HepG2 (cell line): Measurements from ENCODE around the gene ELAVL3. TPM values are rescaled to one million over a fixed set of nuclear protein-coding genes. Genes with fewer than 3 reads are reported as not detected.

Experiments used
- ATAC-seq: fragments of 200-7000 bp; cut with Tn5 transposase; 3 replicates; pipeline ENCODE4 v1.9.1; 2020; ENCODE audit warnings: mild to moderate bottlenecking, moderate library complexity
- BruUV-seq: library from RNA; stranded (reverse); fragments of 400-500 nt; replicated peaks from 2 replicates; lab custom pipeline; 2021; lab: Mats Ljungman, UMichigan
- CTCF ChIA-PET: fragments of 300-600 bp; formaldehyde crosslinking; extraction: SDS; loops from one replicate; lab custom pipeline; 2021; ENCODE audit warnings: low total read pairs, inconsistent platforms, low intra/inter-chr PET ratio; lab: Yijun Ruan, JAX
- POLR2A ChIA-PET: fragments of 350-600 bp; sonication (Branson Sonifier 250); formaldehyde crosslinking; loops from one replicate; lab custom pipeline; 2020; ENCODE audit warnings: antibody characterized with exemption, inconsistent platforms; lab: Yijun Ruan, JAX
- DNase-seq: peaks from one replicate; pipeline ENCODE4 v3.0.0-alpha.2; 2015; ENCODE audit warnings: low spot score
- FAIRE-seq: peaks from 3 replicates; lab custom pipeline; 2011; peaks lifted over from hg19 to GRCh38; lab: Jason Lieb, UNC
- H2AFZ ChIP-seq: one replicate; pipeline ENCODE4 v1.6.1; 2011; ENCODE audit warnings: low read length, inconsistent platforms
- H3K27ac ChIP-seq: fragments of 300-600 bp; 3 replicates; pipeline ENCODE4 v1.8.0; 2011; ENCODE audit warnings: mixed run types, mild to moderate bottlenecking, mixed read lengths, low read length, inconsistent platforms; ENCODE audit not compliant: insufficient read depth; ENCODE audit errors: extremely low read length
- H3K27me3 ChIP-seq, 2 experiments: fragments of 200-600 bp in 1 of 2; 2 replicates in 1 of 2; 3 replicates in 1 of 2; pipeline versions ENCODE4 v1.6.0 to v1.8.0; 2011; ENCODE audit warnings: low read length in 2 of 2, mild to moderate bottlenecking in 2 of 2, moderate library complexity in 2 of 2, inconsistent platforms in 1 of 2; ENCODE audit not compliant: insufficient read depth in 2 of 2, control insufficient read depth in 1 of 2
- H3K36me3 ChIP-seq, 2 experiments: fragments of 200-600 bp in 1 of 2; replicated peaks in 1 of 2; 2 replicates in 1 of 2; 3 replicates in 1 of 2; pipeline versions ENCODE4 v1.5.1 to v1.8.0; 2011; ENCODE audit warnings: low read length in 2 of 2, inconsistent platforms in 1 of 2; ENCODE audit not compliant: insufficient read depth in 2 of 2, control insufficient read depth in 1 of 2
- H3K4me1 ChIP-seq: 2 replicates; pipeline ENCODE4 v1.5.1; 2012; ENCODE audit warnings: low read length, inconsistent platforms; ENCODE audit not compliant: insufficient read depth
- H3K4me2 ChIP-seq: 2 replicates; pipeline ENCODE4 v1.6.0; 2011; ENCODE audit warnings: low read depth, low read length, inconsistent platforms
- H3K4me3 ChIP-seq, 3 experiments: fragments of 200-600 bp in 1 of 3; sonication (generic), shearing (Covaris generic) in 1 of 3; replicated peaks in 1 of 3; 2 replicates each; pipeline ENCODE4 v1.5.1; 2011 to 2016; ENCODE audit warnings: low read length in 3 of 3, inconsistent platforms in 2 of 3, low read depth in 2 of 3, mild to moderate bottlenecking in 2 of 3, control low read depth in 1 of 3, mixed read lengths in 1 of 3; ENCODE audit not compliant: insufficient read depth in 1 of 3
- H3K79me2 ChIP-seq: one replicate; pipeline ENCODE4 v1.6.1; 2011; ENCODE audit warnings: low read length, inconsistent platforms; ENCODE audit not compliant: insufficient read depth
- H3K9ac ChIP-seq: 2 replicates; pipeline ENCODE4 v1.6.0; 2011; ENCODE audit warnings: mild to moderate bottlenecking, low read depth, low read length, inconsistent platforms; ENCODE audit not compliant: insufficient read depth
- H3K9me3 ChIP-seq: 2 replicates; pipeline ENCODE4 v1.5.1; 2012; ENCODE audit warnings: mild to moderate bottlenecking, low read length
- H4K20me1 ChIP-seq: 2 replicates; pipeline ENCODE4 v1.6.0; 2011; ENCODE audit warnings: inconsistent platforms, mild to moderate bottlenecking, low read length, moderate library complexity; ENCODE audit not compliant: insufficient read depth
- FOXJ3 ChIP-seq: sonication (generic); formaldehyde crosslinking; IDR thresholded peaks from 2 replicates; pipeline ENCODE4 v1.4.0; 2020; ENCODE audit warnings: missing genetic modification reagents, mild to moderate bottlenecking, borderline replicate concordance
- HNRNPH1 ChIP-seq: fragments of 200-400 bp; formaldehyde crosslinking; optimal IDR thresholded peaks from 2 replicates; pipeline ENCODE3; 2017; ENCODE audit warnings: mild to moderate bottlenecking, low read depth, low read length
- JDP2 ChIP-seq: sonication (generic); formaldehyde crosslinking; IDR thresholded peaks from 2 replicates; pipeline ENCODE4 v1.8.1; 2022; ENCODE audit warnings: missing genetic modification reagents, borderline replicate concordance
- KDM5A ChIP-seq: fragments of 200-600 bp; sonication (generic); IDR thresholded peaks from 2 replicates; pipeline ENCODE4 v1.7.0; 2018; ENCODE audit warnings: antibody characterized with exemption, mild to moderate bottlenecking, low read length, borderline replicate concordance
- MAFF ChIP-seq: IDR thresholded peaks from 2 replicates; pipeline ENCODE4 v1.6.1; 2011; ENCODE audit warnings: low read depth, low read length, improper control_type of control experiment
- NCOA2 ChIP-seq: sonication (generic); formaldehyde crosslinking; IDR thresholded peaks from 2 replicates; pipeline ENCODE4 v1.8.0; 2022; ENCODE audit warnings: inconsistent platforms
- NFYB ChIP-seq: sonication (generic); formaldehyde crosslinking; IDR thresholded peaks from 2 replicates; pipeline ENCODE4 v1.4.0; 2020; ENCODE audit warnings: missing genetic modification reagents
- RARA ChIP-seq: IDR thresholded peaks from 2 replicates; pipeline ENCODE4 v1.6.1; 2016; ENCODE audit warnings: missing genetic modification reagents, missing compliant biosample characterization
- REL ChIP-seq: sonication (generic); formaldehyde crosslinking; conservative IDR thresholded peaks from 2 replicates; pipeline ENCODE4 v1.8.0; 2022; ENCODE audit warnings: mild to moderate bottlenecking, missing genetic modification reagents, moderate library complexity
- THAP11 ChIP-seq: IDR thresholded peaks from 2 replicates; pipeline ENCODE4 v1.6.1; 2016; ENCODE audit warnings: missing biosample characterization, missing genetic modification reagents
- ZFP1 ChIP-seq: IDR thresholded peaks from 2 replicates; pipeline ENCODE4 v1.6.1; 2016
- ZNF207 ChIP-seq: fragments of 450-650 bp; IDR thresholded peaks from 2 replicates; pipeline ENCODE4 v1.6.1; 2016; ENCODE audit warnings: antibody characterized with exemption, borderline replicate concordance
- ZNF569 ChIP-seq: sonication (generic); formaldehyde crosslinking; IDR thresholded peaks from 2 replicates; pipeline ENCODE4 v1.5.0; 2020; ENCODE audit warnings: mild to moderate bottlenecking, missing genetic modification reagents, moderate library complexity, borderline replicate concordance
- ZNF720 ChIP-seq: sonication (generic); formaldehyde crosslinking; IDR thresholded peaks from 2 replicates; pipeline ENCODE4 v1.4.0; 2020; ENCODE audit warnings: missing genetic modification reagents
- ZNF749 ChIP-seq: sonication (generic); formaldehyde crosslinking; IDR thresholded peaks from 2 replicates; pipeline ENCODE4 v1.8.0; 2022; ENCODE audit warnings: mild to moderate bottlenecking, missing genetic modification reagents, moderate library complexity, borderline replicate concordance
- ZNF770 ChIP-seq: sonication (generic); formaldehyde crosslinking; IDR thresholded peaks from 2 replicates; pipeline ENCODE4 v1.5.0; 2020; ENCODE audit warnings: mild to moderate bottlenecking, missing genetic modification reagents
- WGBS: methylation state at CpG from one replicate; pipeline ENCODE4 v1.1.6; 2017; ENCODE audit warnings: low lambda C conversion rate; 5-methylcytosine and 5-hydroxymethylcytosine counted together
- in situ Hi-C: cut with HindIII; loops from 2 replicates; pipeline ENCODE4 v1.10.0; 2017; ENCODE audit warnings: low pct_unique_long_range_greater_than_20kb; ENCODE audit not compliant: extremely low pct_ligation_motif_present
- intact Hi-C: fragments of 100-400 bp; cut with micrococcal nuclease; formaldehyde crosslinking; loops from one replicate; pipeline ENCODE4 v1.10.0; 2022; ENCODE audit not compliant: unreplicated experiment
- polyA plus RNA-seq, 8 experiments: library from polyadenylated mRNA; depleted of rRNA in 3 of 8; stranded (reverse) in 7 of 8; unstranded in 1 of 8; fragments of >200 nt; fragmentation: Illumina TruSeq in 4 of 8; extraction: Trizol in 4 of 8; gene quantifications; 2 replicates each; pipeline versions ENCODE4 v1.2.1 to v1.2.3, GENCODE V29; 2011 to 2016; ENCODE audit warnings: low read depth in 4 of 8, missing spikeins in 1 of 8, mixed read lengths in 1 of 8; ENCODE audit not compliant: insufficient read depth in 1 of 8
- total RNA-seq, 5 experiments: library from RNA; depleted of rRNA; stranded (reverse); fragments of >200 nt; fragmentation: Illumina TruSeq; extraction: Trizol; gene quantifications; 2 replicates each; pipeline ENCODE4 v1.2.3, GENCODE V29; 2016; ENCODE audit warnings: low read depth in 1 of 5

Gene ELAVL3
- total and polyA plus RNA-seq, 2 of the 13 experiments (the other 11 are each of a cell fraction or from before 2014, with no cell fraction given) = 0.03 TPM; not detected in 1

- no peak for TF ChIP-seq ZNF207
- TF ChIP-seq ZNF569 (CRISPR knock-in tag) = no peak
- TF ChIP-seq NCOA2 (CRISPR knock-in tag) = no peak
- no peak for TF ChIP-seq HNRNPH1
- TF ChIP-seq, all 625 proteins: peak for 0
Measured at GRCh38 chr19:11414544-11414943, 66.3 kb downstream of the ELAVL3 start (continued).

GRCh38 chr19:11410682-11411081 lies 70.2 kb downstream of the ELAVL3 start:
- BruUV-seq = no TSS peak
- DNase-seq = no peak
- no peak for ATAC-seq
- Histone ChIP-seq H3K4me3 (no peak overlapping the region), H2AFZ (no peak overlapping the region), H3K27ac (no peak overlapping the region), H3K9ac (no peak overlapping the region), H3K36me3 (no peaks in the 10 kb centered on the region), H3K79me2 (no peaks in the 10 kb centered on the region), H3K27me3 (no peaks in the 10 kb centered on the region), H4K20me1 (no peaks in the 10 kb centered on the region), H3K4me1 (no peaks in the 10 kb centered on the region), H3K9me3 (no peaks in the 10 kb centered on the region), H3K4me2 (no peak overlapping the region)
- 72% methylated on average over 8 of the region's 8 CpGs for WGBS
- ChIA-PET POLR2A (no interaction called here), CTCF (no interaction called here)
- in situ Hi-C loops (no loop called here), intact Hi-C loops (no loop called here)
- no peak for FAIRE-seq
- TF ChIP-seq THAP11 (CRISPR knock-in tag) (no peak), NCOA2 (CRISPR knock-in tag) (no peak), ZFP1 (CRISPR knock-in tag) (no peak), NFYB (CRISPR knock-in tag) (no peak), FOXJ3 (CRISPR knock-in tag) (no peak), ZNF770 (CRISPR knock-in tag) (no peak), REL (CRISPR knock-in tag) (no peak), ZNF749 (CRISPR knock-in tag) (no peak), KDM5A (no peak), MAFF (no peak), ZNF720 (CRISPR knock-in tag) (no peak), JDP2 (CRISPR knock-in tag) (no peak), RARA (CRISPR knock-in tag) (no peak)
